NCI-H1105 treated with DMSO at 0.1 percent for 48 hours (cell line): ENCODE measurements around the gene GPLD1.
A peak's percentile ranks its signal among the peaks of the same experiment; 100 is the strongest.
"Not testable (repeated sequence)": the region's sequence is repeated elsewhere in the genome, so short reads cannot be mapped to it uniquely, and the experiment has no call there.

ENCODE experiments used
- DNase-seq: peaks from one replicate; lab custom pipeline; 2025; lab: John Stamatoyannopoulos, UW

GPLD1 gene

DNA sequence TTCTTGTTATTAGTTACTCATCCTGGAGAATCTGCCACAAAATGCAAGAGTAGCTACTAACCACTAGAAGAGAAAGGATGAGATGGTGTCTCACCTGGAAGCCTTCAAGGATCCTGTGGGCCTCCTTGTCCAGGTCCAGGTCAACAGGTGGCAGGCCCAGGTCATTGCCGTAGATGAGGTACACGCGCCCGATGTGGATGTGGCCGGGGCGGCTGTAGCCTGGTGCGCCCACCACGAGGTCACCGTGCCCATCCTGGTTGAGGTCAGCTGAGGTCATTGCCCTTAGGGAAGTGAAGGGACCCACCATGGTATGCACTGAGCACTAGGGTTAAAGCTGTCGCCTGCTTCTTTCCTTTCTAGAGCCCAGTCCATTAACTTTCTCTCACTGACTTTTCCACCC lies 35.5 kb downstream of the GPLD1 start:
- DNase-seq: no peak

DNA sequence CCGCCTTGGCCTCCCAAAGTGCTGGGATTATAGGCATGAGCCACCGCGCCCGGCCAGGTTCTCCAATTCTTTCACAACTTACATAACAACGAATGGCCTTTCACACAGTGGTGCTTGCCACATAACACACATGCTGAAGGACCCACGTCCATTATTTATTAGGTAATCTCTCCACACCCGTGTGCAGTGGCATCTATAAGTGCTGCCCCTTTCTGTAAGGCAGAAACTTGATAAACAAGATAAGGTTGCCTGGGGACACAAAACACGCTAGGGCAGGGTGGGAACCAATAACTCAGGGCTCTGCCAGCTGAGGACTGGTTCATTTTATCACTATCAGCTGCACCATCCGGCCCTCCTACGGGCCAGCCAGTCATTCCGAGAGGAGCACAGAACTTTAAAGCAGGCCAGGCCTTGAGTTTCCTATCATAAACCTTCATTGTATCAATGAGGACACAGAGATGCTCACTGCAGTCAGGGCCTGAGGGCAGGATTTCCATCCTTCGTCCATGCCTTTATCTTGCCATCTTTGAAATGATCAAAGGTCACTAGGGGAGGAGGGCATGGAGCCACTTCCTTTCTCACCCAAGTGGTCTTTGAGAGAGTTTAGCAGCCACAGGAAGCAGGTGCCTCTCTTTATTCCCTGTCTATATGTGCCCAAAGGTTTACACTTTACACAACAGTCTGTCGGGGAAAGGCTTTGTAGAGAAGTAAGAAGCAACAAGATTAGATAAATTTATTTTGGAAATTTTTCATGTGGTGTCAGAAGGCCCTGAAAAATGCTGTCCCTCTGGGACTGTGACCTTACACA lies 37.6 kb downstream of the GPLD1 start:
- DNase-seq: no peak

DNA sequence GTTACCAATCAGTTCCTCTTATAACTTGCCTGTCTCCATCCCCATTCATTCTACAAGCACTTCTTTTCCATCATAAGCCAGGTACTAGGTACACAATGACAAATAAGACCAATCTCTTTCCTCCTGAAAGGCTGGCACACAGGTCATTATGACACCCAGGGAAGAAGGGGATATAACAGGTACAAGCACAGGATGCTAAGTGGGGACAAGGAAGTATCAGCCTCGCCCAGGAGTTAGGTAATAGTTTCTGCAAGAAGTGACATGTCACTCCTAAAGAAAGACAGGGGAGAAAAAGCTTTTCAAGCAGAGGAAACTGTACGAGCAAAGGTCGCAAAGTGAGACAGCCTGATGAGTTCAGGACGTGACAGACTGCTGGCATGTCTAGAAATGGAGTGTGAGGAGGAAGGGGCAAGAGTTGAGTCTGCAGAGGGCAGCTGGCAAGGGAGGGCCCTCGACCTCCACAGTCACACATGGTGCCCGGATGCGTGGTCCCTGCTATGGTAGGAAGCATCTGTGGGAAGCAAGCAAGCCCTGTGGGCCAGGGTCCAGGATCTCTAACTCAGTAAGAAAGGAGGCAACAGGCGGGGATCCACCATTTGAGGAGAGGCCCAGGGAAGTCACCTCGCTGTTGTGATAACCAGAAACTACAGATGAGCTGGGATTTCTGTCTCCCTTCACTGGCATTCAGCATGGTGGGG lies 40.4 kb downstream of the GPLD1 start:
- DNase-seq: no peak

DNA sequence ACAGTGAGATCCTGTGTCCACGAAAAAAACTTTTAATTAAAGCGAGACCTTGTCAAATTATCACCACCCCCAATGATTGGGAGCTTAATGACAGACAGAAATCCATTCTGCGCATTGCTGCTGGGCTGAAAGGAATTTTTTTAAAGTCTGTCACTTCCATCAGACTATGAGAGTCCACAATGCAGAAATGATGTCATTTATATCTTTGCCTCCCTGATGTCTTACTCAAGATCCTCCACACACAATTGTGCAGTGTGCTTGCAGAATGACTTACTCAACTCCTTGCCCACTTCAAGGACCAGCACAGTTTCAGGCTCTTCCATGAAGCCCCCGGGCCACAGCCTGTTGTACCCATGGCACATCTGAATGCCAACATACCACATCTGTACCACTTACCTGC lies 41.0 kb downstream of the GPLD1 start:
- DNase-seq: no peak

DNA sequence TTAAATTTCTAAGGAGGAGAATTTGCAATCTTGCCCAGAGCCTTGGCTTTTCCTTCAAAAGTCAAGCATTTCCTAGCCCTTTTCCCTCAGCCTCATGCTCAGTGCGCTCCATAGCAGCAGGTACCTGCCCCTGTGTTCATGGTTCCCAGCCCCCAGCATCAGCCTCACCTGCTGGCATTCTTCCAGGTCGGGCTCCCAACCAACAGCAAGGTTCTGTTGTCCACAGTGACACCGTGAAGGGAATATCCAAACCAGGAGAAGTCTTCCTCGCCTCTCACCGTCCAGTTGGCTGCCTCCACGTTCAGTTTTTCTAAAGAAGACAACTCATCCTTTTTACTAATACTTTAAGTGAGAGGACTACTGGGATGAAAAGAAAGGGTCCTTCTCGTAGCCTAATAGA lies 42.7 kb downstream of the GPLD1 start:
- no peak for DNase-seq

DNA sequence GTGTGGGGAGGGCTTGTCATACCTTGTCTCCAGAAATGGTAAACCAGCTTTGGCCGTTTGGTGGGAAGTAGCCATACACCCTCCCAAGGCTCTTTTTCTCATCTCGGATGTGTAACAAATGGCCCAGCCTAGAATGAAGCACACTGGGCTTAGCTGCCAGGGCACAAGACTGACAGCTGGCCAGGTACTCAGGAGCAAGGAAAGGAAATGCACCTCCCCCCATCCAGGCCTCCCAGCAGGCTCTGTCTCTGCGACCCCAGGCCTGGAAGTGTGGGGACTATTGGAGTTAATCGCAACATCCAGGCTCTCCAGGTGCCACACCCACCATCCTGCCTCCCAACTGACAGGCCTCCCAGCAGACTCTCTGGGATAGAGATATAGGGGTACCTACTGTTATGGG lies 43.7 kb downstream of the GPLD1 start:
- DNase-seq: no peak

DNA sequence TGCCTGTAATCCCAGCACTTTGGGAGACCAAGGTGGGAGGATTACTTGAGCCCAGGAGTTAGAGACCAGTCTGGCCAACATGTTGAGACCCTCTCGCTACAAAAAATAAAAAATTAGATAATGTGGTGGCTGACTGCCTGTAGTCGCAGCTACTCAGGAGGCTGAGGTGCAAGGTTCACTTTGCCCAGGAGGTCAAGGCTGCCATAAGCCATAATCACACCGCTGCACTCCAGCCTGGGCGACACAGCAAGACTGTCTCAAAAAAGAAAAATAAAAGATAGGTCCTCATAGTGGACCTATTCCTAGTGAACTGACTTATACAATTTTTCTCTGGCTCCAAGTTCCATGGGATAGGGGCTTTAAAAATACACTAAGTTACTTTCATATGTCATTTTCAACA lies 44.8 kb downstream of the GPLD1 start:
- no peak for DNase-seq

DNA sequence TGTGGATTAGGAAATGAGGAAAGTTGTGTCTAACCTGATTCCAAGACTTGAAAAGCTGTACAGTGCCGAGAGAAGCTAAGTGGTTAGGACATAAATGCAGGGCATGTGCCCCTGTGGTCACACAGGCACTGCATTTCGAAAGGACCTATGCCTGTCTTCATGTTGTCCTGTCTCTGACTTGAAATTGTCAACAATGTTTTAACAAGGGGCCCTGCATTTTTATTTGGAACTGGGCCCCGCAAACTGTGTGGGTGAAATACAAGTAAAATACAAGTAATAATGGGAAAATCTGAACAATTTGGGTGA lies 47.8 kb downstream of the GPLD1 start:
- DNase-seq: no peak

DNA sequence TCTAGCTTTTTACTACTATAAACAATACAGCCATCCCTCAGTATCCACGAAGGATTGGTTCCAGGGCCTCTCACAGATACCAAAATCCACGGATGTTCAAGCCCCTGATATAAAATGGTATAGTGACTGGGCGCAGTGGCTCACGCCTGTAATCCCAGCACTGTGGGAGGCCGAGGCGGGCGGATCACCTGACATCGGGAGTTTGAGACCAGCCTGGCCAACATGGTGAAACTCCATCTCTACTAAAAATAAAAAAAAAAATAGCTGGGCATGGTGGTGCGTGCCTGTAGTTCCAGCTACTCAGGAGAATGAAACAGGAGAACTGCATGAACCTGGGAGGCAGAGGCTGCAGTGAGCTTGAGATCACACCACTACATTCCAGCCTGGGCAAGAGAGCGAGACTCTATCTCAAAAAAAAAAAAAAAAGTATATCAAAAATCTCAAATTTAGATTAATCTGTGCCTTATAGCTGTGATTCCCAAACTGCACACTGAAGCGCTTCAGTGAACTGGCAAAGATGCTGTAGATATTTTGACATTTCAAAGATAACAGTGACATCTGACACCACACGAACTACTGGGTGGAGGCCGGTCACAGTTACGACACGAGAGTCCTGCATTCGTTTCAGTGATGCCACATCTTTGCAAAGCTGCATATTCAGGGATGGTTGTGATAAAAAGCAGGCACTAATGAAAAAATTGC lies 48.3 kb downstream of the GPLD1 start:
- no peak for DNase-seq

DNA sequence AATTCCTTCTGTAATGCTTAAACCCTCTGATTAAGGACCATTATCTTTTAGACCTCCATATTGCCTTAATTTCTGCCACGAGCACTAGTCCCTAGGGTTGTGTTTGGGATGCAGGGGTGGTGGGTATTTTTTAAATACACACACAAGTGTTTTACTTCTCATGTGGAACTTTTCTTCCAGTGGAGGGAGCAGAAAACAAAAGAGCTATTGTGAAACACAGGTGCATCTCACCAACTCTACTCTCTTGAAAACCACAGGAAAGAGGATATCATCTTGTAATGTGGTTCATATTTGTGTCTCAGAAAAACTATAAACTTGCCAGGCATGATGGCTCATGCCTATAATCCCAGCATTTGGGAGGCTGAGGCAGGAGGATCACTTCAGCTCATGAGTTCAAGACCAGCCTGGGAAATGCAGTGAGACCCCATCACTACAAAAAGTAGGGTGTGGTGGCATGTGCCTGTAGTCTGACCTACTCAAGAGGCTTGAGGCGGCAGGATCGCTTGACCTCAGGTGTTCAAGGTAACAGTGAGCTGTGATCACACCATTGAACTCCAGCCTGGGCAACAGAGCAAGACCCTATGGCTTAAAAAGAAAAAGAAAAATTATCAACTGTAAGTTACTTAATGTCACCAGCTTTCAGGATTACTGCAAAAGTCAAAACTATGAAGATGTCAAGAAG lies 49.4 kb downstream of the GPLD1 start:
- DNase-seq: no peak

DNA sequence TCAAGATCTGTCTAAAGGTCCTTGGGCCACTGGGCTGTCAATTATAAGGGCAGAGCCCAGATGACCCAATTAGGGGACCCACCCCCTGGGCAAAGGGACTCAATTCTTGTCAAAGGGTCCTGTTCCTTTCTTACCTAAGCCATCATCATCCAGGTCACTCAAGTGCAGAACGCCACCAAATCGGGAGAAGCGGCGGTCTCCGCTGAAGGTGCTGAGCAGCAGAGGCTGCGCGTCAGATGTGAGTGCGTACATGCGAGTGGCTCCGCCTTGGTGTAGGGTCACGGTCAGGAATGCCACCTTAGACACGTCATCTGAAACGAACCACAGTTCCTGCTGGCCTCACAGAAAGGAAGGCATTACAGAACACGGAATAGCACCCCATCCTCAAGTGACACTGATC lies 52.4 kb downstream of the GPLD1 start:
- no peak for DNase-seq

DNA sequence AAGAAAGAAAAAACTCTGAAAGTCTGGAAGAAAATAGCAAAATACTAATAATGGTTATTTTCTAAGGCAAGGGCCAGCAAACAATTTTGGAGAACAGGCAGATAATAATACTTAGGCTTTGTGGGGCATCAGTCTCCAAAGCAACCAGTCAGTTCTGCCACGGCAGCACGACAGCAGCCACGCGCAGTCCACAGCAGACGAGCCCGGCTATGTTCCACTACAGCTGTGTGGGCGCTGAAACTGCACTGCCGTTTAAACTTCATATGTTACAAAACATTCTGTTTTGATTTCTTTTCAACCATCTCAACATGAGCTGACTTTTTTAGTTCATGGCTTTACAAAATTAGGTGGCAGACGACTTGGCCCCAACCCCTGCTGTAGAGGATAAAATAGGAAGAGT lies 56.8 kb downstream of the GPLD1 start:
- DNase-seq: no peak

DNA sequence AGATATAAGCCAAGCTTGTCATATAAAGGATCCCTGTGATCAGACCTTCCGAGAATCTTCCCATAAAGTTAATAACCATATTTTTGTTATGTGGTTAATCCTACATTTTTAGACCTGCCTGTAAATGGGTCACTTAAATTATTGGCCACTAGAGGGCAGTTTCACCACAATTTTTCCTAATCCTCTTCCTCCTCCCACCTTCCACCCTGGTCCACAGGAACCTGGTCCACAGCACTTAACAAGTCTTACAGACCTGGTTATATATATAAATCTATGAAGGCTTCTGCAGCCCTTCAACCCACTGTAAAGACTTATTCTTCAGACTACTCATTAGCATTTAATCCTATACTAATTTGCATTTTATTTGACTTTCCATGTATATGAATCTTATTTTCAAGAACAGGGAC lies 58.3 kb downstream of the GPLD1 start:
- peak; percentile 62 for DNase-seq

DNA sequence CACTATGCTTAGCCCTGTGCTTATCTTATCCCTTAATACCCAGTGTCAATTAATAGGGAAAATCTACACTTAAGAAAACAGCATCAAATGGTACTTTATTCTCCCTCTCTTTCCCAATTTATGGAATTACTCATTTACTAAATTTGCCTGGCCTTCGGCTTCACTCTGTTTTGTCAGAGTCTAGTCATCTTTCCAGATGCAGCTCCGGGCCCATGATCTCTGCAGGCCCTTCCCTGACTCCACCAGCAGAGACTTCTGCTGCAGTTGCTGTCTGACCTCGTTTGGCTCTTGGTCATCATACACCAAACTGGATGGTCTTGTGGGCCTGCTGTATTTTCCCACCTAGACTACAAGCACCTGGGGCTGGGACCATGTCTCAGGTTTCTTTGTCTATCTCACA lies 59.3 kb downstream of the GPLD1 start:
- DNase-seq: no peak

DNA sequence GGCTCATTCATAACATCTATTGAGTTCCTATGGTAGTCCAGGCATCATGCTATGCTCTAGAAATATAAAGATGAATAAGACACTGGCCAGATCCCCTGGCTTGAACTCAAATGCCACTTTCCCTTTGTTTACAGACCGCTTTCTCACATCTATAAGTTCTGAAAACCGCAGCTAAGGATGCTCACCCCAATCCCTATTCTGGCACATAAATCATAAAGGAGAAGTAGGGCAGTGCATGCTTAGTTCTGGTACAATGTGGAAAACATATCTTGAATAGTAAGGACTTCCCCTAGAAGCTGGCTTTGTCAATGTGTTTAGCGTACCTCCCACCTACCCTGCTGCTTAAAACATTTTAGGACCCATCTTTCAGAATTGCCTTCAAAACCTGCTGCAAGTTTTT lies 60.2 kb downstream of the GPLD1 start:
- DNase-seq: no peak

DNA sequence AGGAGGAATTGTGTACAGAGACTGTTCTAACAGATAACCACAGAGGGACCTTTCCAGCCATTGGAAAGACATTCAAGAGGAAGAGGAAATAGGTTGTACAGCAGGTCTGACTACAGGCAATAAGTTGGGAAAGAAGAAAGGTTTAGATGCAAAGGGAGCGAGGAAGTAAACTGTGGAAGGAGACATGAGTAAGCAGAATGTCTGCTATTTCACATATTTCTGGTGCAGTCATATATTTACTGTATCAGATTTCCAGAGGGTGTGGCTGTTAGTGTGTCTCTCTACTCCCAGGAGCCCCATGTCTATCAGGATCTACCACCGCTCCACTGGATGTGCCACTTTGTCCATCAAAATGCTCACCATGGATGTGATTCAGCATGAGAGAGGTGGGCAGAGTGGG lies 60.8 kb downstream of the GPLD1 start:
- no peak for DNase-seq

DNA sequence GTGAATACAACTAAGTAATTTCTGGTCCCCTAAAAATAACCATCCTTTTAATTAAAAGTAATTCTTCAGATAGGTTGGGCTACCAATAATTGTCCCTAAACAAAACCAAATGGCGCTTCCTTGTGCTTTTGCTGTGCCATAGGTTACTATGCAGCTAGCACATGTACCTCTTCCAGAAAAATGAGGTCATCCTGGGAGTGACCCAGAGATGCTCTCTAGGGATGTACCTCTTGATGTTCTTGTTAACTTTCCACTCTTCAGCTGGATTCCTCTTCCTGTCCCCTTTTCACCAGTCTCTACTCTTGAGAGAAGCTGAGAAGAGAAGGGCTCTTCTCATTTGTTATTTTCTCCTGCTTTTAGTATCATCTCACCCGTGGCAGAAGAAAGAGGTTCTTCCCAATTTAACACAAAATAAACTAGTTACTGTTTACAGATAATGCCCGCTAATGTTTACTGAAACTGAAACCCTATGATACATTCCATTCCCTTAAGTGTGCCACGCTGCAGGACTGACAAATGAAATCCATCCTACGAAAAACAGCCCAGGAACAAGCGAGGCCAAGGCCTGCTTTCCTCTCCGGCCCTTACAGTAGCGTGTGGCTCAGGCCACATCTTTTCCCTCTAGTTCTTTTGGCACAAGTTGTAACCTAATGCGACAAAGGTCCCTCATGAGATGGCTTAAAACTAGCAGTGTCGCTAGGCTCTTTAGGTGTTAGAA lies 62.5 kb downstream of the GPLD1 start:
- no peak for DNase-seq

DNA sequence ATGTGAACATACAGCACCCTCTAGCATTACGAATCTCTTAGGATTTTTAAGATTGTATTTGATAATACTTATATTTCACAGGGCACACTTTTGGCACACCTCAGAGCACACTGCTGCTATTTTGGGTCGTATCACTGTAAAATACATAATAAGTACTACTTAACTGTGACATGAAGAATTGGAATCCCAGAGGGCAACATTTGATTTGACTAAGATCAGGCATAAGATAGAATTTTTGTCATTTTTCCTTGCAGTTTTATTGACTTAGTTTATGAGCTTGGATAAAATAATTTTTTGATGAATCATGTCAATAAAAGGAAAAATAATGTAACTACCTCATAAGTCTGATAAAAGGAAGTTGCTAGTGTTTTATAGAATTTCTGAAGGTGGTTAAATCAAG lies 64.3 kb downstream of the GPLD1 start:
- no peak for DNase-seq

DNA sequence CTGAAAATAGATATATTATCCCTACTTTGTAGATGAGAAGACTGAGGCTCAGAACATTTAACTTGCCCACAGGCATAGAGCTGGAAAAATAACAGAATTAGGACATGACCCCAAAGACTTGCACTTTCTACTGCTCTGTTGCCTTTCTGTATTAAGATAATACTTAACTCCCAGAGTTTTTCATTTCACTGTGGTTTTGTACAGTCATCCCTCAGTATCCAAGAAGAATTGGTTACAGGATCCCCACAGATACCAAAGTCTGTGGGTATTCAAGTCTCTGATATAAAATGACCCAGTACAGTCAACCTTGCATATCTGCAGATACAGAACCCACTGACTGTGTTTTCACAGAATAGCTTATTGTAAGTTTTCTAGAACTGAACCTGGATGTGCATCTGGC lies 69.9 kb downstream of the GPLD1 start:
- no peak for DNase-seq

DNA sequence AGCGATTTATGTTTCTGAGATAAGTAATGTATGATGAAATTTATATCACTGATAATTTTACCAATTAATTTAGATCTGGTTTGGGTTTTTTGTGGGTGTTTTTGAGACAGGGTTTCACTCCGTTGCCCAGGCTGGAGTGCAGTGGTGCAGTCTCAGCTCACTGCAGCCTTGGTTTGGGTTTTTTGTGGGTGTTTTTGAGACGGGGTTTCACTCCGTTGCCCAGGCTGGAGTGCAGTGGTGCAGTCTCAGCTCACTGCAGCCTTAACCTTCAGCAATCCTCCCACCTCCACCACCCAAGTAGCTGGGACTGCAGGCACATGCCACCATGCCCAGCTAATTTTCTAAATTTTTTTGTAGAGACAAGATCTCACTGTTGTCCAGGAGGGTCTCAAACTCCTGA lies 73.6 kb downstream of the GPLD1 start:
- no peak for DNase-seq

DNA sequence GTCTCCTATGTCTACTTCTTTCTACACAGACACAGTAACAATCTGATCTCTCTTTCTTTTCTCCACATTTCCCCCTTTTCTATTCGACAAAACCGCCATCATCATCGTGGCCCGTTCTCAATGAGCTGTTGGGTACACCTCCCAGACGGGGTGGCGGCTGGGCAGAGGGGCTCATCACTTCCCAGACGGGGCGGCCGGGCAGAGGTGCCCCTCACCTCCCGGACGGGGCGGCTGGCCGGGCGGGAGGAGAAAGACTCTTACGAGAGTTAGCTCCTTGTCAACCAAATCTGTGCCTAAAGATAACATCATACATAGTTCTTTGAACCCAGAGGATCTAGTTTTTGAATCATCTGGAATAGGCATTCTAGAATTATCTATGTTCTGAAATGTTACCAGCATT lies 74.8 kb downstream of the GPLD1 start:
- not testable (repeated sequence) for DNase-seq

DNA sequence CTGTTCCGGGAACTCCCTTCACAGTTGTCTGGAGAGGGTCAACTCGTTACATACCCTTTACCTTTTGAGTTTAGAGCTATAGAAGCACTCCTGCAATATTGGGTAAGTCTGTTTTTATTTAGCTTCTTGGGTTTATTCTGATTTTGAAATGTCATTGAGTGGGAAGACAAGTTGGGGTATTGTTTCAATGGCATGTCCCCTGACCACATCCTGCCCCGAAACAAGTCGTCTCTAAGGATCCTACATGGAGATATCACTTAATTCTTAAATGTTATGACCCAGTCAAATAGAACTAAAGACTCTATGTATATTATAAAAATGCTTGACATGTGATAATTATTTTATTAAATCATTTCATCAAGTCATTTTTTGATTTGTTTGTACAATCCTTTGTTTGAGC lies 77.1 kb downstream of the GPLD1 start:
- DNase-seq: no peak
